Ovary (tissue), 3 donors: ENCODE data around the gene JPT1.

Experiments used
- EP300 ChIP-seq: sonication (generic); formaldehyde crosslinking; IDR thresholded peaks from one replicate; pipeline ENCODE4 v1.6.1; 2017; ENCODE audit warnings: antibody characterized with exemption
- TF ChIP-seq, protein P1 (sequence below), 3 donors: fragments of 450-650 bp in 2 of 3; fragments of 200-600 bp in 1 of 3; IDR thresholded peaks; one replicate each; pipeline versions ENCODE4 v1.5.1 to v1.8.0; 2016 to 2022; ENCODE audit warnings: antibody characterized with exemption in 3 of 3, mild to moderate bottlenecking in 1 of 3
- donor health status: DM: no; HTN: no; CAD: no.

DNA sequence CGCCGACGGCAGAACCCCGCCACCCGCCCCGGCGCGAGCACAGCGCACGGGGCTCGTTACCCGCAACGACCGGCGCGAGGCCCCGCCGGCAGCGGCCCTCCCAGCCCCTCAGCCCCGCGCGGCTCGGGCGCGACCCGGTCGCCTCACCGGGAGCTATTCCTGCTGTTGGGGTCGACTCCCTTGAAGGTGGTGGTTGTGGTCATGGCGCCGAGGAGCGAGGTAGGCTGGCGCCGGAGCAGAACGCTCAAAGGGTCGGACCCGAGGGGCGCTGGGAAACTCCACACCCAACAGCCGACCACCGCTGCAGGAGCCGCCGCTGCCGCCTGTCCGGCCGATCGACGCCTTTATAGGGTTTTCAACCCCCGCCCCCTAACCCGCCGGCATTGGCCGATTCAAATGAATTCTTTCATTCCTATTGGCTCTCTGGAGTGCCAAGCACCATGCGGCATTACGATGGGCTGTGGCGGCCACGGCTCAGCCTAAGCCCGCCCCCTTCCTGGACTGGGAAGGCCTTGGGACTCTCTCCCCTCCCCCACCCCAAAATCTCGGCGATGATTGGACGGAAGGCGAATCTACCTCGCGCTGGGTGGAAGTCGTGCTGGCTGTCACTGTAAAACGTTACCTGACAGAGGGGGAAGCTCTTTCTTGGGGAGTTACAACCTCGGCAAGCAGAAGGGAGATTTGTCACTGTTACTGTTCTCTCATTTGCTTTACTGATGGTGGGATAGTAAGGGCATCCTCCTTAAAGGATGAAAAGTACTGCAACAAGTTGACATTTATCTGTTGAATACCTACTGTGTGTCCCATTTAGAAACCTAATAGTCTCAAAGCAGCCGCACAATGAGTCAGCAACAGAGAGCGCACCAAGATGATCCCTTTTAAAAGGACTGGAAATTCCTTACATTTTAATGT lies at the start of gene JPT1:
- TF ChIP-seq, protein P1, sequence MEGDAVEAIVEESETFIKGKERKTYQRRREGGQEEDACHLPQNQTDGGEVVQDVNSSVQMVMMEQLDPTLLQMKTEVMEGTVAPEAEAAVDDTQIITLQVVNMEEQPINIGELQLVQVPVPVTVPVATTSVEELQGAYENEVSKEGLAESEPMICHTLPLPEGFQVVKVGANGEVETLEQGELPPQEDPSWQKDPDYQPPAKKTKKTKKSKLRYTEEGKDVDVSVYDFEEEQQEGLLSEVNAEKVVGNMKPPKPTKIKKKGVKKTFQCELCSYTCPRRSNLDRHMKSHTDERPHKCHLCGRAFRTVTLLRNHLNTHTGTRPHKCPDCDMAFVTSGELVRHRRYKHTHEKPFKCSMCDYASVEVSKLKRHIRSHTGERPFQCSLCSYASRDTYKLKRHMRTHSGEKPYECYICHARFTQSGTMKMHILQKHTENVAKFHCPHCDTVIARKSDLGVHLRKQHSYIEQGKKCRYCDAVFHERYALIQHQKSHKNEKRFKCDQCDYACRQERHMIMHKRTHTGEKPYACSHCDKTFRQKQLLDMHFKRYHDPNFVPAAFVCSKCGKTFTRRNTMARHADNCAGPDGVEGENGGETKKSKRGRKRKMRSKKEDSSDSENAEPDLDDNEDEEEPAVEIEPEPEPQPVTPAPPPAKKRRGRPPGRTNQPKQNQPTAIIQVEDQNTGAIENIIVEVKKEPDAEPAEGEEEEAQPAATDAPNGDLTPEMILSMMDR (IDR thresholded peaks at IDR 0.05): peak in 1 of 3 donors; percentile 44
- TF ChIP-seq EP300: no peak
